Stimulated activated effector memory CD8-positive, alpha-beta T cell treated with anti-CD3 and anti-CD28 coated beads, Interleukin-12 subunit alpha, Interleukin-12 subunit beta, amount 100 ng/mL, for 72 hours (primary cell): Measurements from ENCODE around the gene GNA14.
"Not testable (repeated sequence)": the region's sequence is repeated elsewhere in the genome, so short reads cannot be mapped to it uniquely, and the experiment has no call there.

ENCODE experiments used
- ATAC-seq: fragments of 150-1000 bp; cut with Tn5 transposase; 2 replicates; pipeline ENCODE4 v1.10.0; 2021
- DNase-seq, 2 donors: peaks; one replicate each; pipeline ENCODE4 v3.0.0; 2021 to 2022; ENCODE audit warnings: low spot score in 2 of 2
- H3K27ac Mint-ChIP-seq: one replicate; pipeline ENCODE4 v1.8.0; 2022; ENCODE audit warnings: mild to moderate bottlenecking, mixed read lengths
- H3K36me3 Mint-ChIP-seq: one replicate; pipeline ENCODE4 v1.8.0; 2022; ENCODE audit warnings: mild to moderate bottlenecking, mixed read lengths
- H3K4me1 Mint-ChIP-seq: one replicate; pipeline ENCODE4 v1.8.0; 2022; ENCODE audit warnings: mixed read lengths
- H3K4me3 Mint-ChIP-seq: one replicate; pipeline ENCODE4 v1.8.0; 2022; ENCODE audit warnings: mild to moderate bottlenecking, mixed read lengths
- H3K9me3 Mint-ChIP-seq: one replicate; pipeline ENCODE4 v1.8.0; 2022; ENCODE audit warnings: mixed read lengths

The GNA14 gene

DNA sequence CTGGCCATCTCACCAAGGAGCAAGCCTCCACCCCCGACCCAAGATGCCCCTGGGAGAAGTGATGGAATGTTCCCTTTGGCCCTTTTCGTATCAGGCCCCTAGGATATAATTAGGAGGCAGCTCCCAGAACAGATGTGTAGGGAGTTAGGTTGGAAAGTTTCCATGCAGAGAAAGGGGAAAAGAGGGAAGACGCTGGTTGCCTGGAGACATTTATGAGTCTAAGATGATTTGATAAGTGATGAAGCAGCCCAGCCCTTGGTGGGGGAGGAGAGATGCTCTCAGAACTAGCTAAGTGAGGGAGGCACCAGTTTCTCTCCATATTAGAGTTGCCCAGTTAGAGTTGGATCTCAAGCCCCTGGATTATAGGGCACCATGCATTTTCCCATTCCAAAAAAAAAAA is 137.5 kb downstream of the GNA14 start:
- no peak overlapping the region for H3K27ac Mint-ChIP-seq
- H3K4me1 Mint-ChIP-seq = peaks cover 12% of the 10 kb centered on the region
- ATAC-seq = no peak
- H3K9me3 Mint-ChIP-seq = no peaks in the 10 kb centered on the region
- DNase-seq = no peak
- H3K36me3 Mint-ChIP-seq = no peaks in the 10 kb centered on the region
- no peak overlapping the region for H3K4me3 Mint-ChIP-seq

DNA sequence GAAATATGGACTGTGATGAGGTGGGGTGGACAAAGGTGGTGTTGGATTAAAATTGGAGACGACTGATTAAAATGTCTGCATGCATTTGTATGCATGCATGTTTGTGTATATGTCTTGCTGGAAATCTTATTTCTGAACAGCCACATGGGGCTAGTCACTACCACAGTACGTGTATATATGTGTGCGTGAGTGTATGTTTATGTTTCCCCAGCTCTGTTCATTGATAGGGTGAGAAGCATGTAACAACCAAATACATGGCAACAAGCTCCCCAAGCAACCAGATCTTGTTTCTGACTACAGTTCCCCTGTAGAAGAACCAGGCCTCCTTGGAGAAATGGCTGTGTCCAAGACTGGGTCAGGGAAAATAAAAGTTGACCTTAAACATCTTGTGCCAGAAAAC is 139.7 kb downstream of the GNA14 start:
- no peaks in the 10 kb centered on the region for H3K9me3 Mint-ChIP-seq
- DNase-seq (no peak), ATAC-seq (no peak)
- no peaks in the 10 kb centered on the region for H3K36me3 Mint-ChIP-seq
- H3K4me3 Mint-ChIP-seq = no peak overlapping the region
- H3K4me1 Mint-ChIP-seq = no peaks in the 10 kb centered on the region
- H3K27ac Mint-ChIP-seq = no peak overlapping the region

DNA sequence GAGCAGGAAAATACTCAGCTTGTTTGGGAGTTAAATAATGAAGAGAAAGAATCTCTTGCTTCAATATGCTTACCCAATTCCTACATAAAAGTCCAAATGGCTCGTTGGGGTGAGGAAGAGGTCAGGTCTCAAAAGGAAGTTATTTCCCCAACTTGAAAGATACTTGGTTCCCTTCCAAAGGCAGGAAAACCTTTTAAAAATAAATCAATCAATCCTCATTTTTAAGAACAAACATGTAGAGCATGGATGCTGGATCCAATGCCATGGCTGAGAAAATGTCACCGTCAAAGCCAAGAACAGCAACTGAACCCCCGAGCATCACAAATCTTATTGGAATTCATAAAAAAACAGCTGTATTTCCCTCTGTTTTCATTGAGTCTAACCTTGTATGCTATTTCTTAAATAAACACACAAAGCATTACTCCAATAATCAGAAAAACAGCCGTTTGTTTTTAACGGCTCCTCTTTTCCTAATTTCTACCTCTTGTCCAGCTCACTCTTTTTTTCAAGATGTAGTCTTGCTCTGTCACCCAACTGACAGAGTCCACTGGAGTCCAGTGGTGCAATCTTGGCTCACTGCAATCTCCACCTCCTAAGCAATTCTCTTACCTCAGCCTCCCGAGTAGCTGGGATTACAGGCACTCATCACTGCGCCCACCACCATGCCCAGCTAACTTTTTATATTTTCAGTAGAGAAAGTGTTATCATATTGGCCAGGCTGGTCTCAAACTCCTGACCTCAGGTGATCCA is 140.7 kb downstream of the GNA14 start:
- Mint-ChIP-seq H3K4me3 (no peak overlapping the region), H3K36me3 (no peaks in the 10 kb centered on the region), H3K27ac (no peak overlapping the region), H3K9me3 (no peaks in the 10 kb centered on the region), H3K4me1 (no peaks in the 10 kb centered on the region)
- ATAC-seq = no peak
- DNase-seq = no peak

DNA sequence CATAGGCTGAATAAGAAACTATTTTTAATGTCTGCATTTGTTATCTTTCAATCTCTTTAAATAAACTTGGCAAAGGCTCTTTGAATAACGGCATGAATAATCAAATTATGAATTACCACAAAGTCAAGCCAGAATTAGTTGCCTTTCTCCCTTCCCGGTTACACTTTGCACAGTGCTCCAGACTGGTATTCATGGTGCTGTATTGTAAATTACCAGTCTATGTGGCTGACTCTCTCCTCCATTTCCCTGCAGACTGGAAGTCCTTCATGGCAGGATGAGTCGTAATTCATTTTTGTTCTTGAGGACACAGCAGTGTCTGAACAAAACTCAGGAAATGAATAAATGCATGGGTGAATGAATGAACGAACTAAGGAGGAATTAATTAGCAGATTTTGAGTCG is 142.9 kb downstream of the GNA14 start:
- Mint-ChIP-seq H3K4me1 (no peaks in the 10 kb centered on the region), H3K36me3 (no peaks in the 10 kb centered on the region)
- no peak for ATAC-seq

DNA sequence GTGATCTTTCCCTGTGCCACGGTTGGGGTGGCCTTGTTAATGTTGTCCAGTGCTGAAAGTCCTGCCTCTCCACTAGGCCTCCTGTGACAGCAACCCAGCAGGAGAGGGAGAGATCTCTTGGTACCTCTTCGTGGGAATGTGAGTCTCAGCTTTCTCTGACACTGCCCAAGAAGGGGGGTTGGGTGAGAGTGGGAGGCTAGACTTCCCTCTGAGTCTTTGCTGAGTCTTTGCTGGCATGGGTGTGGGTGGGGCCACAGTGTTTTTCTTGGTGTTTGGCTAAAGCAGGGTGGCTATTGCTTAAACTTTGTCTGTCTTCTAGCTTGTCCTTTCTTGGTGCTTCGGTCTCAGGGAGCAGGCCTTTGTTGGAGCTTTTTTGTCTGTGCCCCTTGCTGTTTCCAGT is 145.6 kb downstream of the GNA14 start:
- Mint-ChIP-seq H3K27ac (no peak overlapping the region), H3K9me3 (no peaks in the 10 kb centered on the region), H3K4me3 (no peak overlapping the region), H3K36me3 (no peaks in the 10 kb centered on the region), H3K4me1 (no peaks in the 10 kb centered on the region)
- DNase-seq (no peak), ATAC-seq (peak; percentile 19)

More for the DNA sequence above, 142.9 kb downstream of the GNA14 start:
- DNase-seq = no peak
- H3K9me3 Mint-ChIP-seq = no peaks in the 10 kb centered on the region
- H3K4me3 Mint-ChIP-seq = no peak overlapping the region
- no peak overlapping the region for H3K27ac Mint-ChIP-seq

DNA sequence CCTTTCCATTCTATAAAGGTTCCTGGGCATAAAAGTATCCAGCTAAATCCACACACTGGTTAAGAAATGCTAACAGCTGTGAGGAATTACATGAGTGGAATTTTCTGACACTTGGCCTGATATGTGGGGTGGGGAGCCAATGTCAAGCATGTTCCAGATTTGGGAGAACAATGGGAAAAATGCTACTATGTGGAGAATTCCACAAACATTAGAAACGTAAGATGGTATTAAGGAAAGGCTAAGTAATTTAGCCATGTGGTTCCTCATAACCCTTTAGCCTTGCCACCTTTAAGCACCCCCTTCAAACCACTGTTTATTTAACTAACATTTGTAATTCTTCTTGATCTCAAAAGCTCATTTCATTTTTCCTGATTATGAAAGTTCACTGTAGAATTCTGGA is 149.2 kb downstream of the GNA14 start:
- no peak for ATAC-seq
- Mint-ChIP-seq H3K9me3 (no peaks in the 10 kb centered on the region), H3K36me3 (no peaks in the 10 kb centered on the region), H3K27ac (no peak overlapping the region), H3K4me1 (no peaks in the 10 kb centered on the region), H3K4me3 (no peak overlapping the region)
- no peak for DNase-seq

DNA sequence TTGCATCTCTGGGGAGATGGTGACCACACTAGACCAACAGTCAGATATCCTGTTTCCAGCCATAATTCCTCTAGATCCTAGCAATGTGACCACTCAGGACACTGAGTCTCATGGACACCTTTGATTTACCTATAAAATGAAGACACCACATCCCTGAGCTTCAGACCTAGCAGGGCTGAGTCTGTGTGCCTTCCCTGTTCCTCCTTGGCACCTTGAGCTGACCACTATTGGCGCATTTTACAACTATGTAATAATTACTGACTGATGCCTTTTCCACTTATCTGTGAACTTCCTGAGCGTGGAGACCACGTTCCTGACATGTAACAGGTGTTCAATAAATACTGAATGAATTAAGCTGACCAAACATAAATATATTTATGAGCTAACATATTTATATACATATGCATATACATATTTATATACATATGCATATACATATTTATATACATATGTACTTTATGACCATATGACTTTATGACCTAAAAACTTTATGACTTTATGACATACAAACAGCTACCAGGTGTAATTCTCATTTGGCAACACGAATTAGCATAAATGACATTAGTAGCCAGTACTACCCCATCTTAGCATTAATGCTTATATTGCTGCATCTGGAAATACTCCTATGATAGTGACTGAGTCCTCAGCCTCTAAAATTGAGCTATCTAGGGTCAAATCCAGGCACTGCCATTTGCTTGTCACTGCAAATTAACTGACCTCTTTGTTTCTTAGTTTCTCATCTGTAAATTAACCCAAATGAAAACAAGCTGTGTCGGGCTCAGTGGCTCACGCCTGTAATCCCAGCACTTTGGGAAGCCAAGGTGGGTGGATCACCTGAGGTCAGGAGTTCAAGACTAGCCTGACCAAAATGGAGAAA is 150.6 kb downstream of the GNA14 start:
- no peak overlapping the region for H3K27ac Mint-ChIP-seq
- no peaks in the 10 kb centered on the region for H3K36me3 Mint-ChIP-seq
- H3K4me1 Mint-ChIP-seq = no peaks in the 10 kb centered on the region
- H3K9me3 Mint-ChIP-seq = no peaks in the 10 kb centered on the region
- no peak overlapping the region for H3K4me3 Mint-ChIP-seq
- ATAC-seq (no peak), DNase-seq (no peak)

DNA sequence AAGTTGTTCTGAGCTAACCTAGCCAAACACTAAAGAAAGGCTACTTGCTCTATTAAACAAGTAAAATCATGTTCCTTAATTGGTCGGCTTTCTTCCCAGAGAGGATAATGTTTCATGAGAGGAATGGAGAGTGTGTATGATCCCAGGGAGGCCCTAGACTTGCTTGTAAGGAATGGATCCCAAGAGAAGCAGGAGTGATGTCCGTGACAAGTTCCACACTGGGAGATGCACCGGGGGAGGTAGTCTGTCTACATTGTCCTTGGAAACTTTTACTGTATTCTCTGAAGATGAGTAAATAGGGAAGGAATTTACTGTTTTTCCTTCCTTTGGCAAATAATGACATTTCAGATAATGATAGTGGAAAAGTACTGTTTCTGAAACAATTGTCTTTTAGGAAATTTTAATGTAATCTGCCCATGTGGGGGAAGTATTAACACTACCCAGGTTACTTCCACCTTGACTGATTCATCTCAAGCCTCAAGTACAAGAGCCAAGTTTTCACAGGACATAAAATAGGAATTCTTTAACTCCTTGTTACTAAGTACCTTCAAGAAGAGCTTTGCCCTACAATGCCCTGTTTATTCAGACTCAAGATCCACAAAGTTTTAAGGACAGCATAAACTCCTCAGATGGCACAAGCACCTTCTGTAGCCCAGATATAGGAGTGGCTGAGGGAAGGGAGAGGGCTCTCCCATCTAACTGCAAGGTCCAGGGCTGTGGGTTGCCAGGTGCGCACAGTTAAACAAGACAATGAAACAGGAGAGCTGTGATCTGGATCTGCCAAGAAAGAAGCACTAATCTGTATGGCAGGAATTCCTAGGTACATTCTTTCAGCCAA is 152.1 kb downstream of the GNA14 start:
- no peak overlapping the region for H3K27ac Mint-ChIP-seq
- ATAC-seq = no peak
- H3K4me1 Mint-ChIP-seq = no peaks in the 10 kb centered on the region
- H3K36me3 Mint-ChIP-seq = no peaks in the 10 kb centered on the region
- H3K4me3 Mint-ChIP-seq = no peak overlapping the region
- DNase-seq = no peak
- no peaks in the 10 kb centered on the region for H3K9me3 Mint-ChIP-seq

DNA sequence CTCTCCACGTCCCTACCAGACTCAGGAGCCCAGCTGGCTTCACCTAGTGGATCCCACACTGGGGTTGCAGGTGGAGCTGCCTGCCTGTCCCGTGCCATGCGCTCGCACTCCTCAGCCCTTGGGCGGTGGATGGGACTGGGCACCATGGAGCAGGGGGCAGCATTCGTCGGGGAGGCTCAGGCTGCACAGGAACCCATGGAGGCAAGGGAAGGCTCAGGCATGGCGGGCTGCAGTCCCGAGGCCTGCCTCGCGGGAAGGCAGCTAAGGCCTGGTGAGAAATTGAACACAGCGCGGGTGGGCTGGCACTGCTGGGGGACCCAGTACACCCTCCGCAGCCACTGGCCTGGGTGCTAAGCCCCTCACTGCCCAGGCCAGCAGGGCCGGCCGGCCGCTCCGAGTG is 157.8 kb downstream of the GNA14 start:
- not testable (repeated sequence) for H3K4me3 Mint-ChIP-seq, DNase-seq, ATAC-seq, H3K9me3 Mint-ChIP-seq, H3K27ac Mint-ChIP-seq, H3K36me3 Mint-ChIP-seq
- peaks cover 20% of the 10 kb centered on the region for H3K4me1 Mint-ChIP-seq

DNA sequence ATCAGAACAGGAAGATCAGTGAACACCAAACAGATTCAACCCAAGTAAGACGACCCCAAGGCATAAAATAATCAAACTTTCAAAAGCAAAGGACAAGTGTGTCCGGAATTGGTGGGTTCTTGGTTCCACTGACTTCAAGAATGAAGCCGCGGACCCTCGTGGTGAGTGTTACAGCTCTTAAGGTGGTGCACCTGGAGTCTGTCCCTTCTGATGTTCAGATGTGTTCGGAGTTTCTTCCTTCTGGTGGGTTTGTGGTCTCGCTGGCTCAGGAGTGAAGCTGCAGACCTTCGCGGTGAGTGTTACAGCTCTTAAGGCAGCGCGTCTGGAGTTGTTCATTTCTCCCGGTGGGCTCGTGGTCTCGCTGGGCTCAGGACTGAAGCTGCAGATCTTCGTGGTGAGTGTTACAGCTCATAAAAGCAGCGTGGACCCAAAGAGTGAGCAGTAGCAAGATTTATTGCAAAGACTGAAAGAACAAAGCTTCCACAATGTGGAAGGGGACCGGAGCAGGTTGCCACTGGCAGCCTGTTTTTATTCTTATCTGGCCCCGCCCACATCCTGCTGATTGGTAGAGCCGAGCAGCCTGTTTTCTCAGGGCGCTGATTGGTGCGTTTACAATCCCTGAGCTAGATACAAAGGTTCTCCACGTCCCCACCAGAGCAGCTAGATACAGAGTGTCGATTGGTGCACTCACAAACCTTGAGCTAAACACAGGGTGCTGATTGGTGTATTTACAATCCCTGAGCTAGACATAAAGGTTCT is 158.5 kb downstream of the GNA14 start:
- H3K9me3 Mint-ChIP-seq, DNase-seq, H3K36me3 Mint-ChIP-seq, ATAC-seq: not testable (repeated sequence)
- H3K4me3 Mint-ChIP-seq = peak overlapping the region; percentile 40
- peaks cover 20% of the 10 kb centered on the region for H3K4me1 Mint-ChIP-seq
- H3K27ac Mint-ChIP-seq = peak overlapping the region; percentile 1

DNA sequence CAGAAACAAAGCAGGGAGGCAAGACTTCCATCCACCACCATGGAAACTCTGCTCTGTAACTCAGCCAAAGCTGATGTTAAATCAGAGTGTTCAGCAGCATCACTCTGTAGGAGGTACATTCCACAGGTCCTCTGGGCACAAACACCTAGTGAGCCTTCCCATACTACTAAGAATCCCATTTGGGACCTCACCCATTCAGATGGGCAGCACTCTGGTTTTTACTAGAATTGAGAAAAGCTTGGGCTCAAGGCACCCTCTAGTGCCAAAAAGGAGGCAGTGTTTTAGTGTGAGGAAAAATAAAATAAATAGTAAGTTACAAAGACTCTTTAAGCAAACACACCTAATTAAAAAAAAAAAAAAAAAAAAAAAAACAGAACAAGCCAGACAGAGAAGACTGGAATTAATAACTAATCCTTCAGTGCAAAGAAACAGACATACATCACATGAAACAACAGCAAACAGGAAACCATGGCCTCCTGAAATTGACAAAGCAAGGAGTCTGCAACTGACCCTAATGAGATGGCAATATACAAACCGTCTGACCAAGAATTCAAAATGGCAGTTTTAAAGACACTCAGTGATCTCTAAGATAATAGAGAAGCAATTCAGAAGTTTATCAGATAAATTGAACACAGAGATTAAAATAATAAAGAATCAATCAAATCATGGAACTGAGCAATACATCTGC is 159.5 kb downstream of the GNA14 start:
- ATAC-seq = peak; percentile 41
- H3K36me3 Mint-ChIP-seq = no peaks in the 10 kb centered on the region
- DNase-seq = no peak
- peaks cover 4% of the 10 kb centered on the region for H3K9me3 Mint-ChIP-seq
- peak overlapping the region; percentile 1 for H3K27ac Mint-ChIP-seq
- H3K4me3 Mint-ChIP-seq = peak overlapping the region; percentile 40
- peaks cover 20% of the 10 kb centered on the region for H3K4me1 Mint-ChIP-seq

DNA sequence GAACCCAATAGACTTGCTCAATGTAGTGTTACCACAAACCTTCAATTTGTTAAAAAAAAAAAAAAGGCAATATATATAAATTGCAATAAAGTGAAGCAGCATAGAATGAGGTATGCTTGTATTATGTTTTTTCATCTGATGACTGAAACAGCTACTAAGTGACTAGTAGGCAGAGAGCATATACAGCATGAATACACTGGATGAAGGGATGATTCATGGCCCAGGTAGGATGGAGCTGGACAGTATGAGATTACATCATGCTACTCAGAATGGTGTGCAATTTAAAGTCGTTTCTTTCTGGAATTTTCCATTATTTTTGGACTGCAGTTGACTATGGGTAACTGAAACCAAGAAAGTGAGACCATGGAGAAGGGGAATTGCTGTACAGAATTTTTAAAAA is 161.2 kb downstream of the GNA14 start:
- Mint-ChIP-seq H3K27ac (no peak overlapping the region), H3K4me1 (peaks cover 20% of the 10 kb centered on the region), H3K9me3 (peaks cover 4% of the 10 kb centered on the region), H3K36me3 (no peaks in the 10 kb centered on the region), H3K4me3 (no peak overlapping the region)
- ATAC-seq (peak; percentile 97), DNase-seq (no peak)

DNA sequence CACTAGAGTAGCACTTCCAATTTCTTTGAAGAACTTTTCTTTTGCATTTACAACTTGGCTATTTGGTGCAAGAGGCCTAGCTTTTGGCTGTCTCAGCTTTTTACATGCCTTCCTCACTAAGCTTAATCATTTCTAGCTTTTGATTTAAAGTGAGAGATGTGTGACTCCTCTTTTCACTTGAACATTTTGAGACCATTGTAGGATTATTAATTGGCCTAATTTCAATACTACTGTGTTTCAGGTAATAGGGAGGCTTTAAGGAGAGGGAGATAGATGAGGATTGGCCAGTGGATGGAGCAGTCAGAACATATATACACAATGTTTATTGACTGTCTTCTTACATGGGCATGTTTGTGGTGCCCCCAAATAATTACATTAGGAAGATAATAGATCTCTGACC is 161.7 kb downstream of the GNA14 start:
- DNase-seq = no peak
- no peak overlapping the region for H3K27ac Mint-ChIP-seq
- ATAC-seq = peak; percentile 57

More for the DNA sequence above, 161.7 kb downstream of the GNA14 start:
- H3K36me3 Mint-ChIP-seq = no peaks in the 10 kb centered on the region
- peaks cover 20% of the 10 kb centered on the region for H3K4me1 Mint-ChIP-seq
- H3K4me3 Mint-ChIP-seq = no peak overlapping the region
- peaks cover 4% of the 10 kb centered on the region for H3K9me3 Mint-ChIP-seq
